ENCODE results near the gene MDM1. TPM values are rescaled to one million over a fixed set of nuclear protein-coding genes. Genes with fewer than 3 reads are reported as not detected.

Gene MDM1
- total and polyA plus RNA-seq, 2 of the 13 experiments (the other 11 are each of a cell fraction or from before 2014, with no cell fraction given): 4.6 to 15.2 TPM

DNA sequence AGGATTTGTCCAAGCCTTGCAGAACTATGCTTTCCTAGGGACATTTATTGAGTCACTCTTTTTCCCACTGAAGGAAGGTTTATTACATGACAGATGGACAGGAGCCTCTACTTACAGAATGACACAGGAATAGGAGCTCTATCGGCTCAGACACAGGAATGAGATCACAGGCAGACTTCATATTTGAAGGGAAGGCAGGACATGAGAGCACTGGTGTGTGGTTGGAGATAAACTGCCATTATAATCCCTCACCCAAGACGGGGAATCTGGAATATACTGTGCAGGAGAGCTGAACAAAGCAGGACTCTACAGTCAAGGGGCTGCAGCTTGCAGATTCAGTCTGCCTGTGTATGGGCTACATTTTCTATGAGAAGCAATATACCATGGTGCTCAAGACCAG is 51.9 kb downstream of the MDM1 start (continued):
- TF ChIP-seq, protein P1, sequence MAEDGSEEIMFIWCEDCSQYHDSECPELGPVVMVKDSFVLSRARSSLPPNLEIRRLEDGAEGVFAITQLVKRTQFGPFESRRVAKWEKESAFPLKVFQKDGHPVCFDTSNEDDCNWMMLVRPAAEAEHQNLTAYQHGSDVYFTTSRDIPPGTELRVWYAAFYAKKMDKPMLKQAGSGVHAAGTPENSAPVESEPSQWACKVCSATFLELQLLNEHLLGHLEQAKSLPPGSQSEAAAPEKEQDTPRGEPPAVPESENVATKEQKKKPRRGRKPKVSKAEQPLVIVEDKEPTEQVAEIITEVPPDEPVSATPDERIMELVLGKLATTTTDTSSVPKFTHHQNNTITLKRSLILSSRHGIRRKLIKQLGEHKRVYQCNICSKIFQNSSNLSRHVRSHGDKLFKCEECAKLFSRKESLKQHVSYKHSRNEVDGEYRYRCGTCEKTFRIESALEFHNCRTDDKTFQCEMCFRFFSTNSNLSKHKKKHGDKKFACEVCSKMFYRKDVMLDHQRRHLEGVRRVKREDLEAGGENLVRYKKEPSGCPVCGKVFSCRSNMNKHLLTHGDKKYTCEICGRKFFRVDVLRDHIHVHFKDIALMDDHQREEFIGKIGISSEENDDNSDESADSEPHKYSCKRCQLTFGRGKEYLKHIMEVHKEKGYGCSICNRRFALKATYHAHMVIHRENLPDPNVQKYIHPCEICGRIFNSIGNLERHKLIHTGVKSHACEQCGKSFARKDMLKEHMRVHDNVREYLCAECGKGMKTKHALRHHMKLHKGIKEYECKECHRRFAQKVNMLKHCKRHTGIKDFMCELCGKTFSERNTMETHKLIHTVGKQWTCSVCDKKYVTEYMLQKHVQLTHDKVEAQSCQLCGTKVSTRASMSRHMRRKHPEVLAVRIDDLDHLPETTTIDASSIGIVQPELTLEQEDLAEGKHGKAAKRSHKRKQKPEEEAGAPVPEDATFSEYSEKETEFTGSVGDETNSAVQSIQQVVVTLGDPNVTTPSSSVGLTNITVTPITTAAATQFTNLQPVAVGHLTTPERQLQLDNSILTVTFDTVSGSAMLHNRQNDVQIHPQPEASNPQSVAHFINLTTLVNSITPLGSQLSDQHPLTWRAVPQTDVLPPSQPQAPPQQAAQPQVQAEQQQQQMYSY (CRISPR knock-in tag; IDR thresholded peaks at IDR 0.05): no peak
- TF ChIP-seq, protein P2, sequence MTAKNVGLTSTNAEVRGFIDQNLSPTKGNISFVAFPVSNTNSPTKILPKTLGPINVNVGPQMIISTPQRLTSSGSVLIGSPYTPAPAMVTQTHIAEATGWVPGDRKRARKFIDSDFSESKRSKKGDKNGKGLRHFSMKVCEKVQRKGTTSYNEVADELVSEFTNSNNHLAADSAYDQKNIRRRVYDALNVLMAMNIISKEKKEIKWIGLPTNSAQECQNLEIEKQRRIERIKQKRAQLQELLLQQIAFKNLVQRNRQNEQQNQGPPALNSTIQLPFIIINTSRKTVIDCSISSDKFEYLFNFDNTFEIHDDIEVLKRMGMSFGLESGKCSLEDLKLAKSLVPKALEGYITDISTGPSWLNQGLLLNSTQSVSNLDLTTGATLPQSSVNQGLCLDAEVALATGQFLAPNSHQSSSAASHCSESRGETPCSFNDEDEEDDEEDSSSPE (CRISPR knock-in tag; IDR thresholded peaks at IDR 0.05): no peak
- TF ChIP-seq CCDC6 (CRISPR knock-in tag; IDR thresholded peaks at IDR 0.05): no peak

DNA sequence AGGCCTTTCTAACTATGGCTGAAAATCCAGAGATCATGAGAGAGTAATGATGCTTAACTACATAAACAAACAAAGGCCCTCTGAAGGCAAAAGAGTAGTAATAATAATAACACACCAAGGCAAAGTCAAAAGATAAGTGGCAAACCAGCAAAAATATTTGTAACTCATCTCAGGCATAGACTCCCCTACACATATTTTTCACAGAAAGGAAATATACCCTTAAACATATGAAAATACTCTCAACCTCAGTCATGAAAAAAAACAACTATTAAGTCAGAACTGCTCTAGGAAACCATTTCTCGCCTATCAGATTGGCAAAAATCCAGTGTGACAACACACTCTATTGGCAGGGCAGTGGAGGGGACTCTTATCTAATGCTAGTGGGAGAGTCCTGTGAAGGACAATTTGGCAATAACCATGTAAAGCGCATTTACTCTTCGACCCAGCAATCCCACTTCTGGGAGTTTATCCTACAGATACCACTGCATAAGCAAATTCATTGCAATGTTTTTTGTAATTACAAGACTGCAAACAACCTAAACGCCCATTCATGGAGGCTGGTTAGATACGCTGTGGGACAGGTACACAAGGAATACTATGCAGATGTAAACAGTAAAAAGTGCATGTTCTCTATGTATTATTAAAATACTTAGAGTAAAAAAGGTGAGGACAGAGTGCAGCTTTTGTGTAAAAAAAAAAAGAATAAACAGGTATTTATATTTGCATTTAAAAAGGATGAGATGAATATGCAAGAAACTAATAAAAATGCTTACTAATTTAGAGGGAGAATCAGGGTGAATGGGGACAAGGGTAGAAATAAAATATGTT is 52.7 kb downstream of the MDM1 start:
- in situ Hi-C loops (cut with HindIII; ENCODE audit: extremely low pct_ligation_motif_present, low pct_unique_long_range_greater_than_20kb) (no loop called here), intact Hi-C loops (cut with micrococcal nuclease; ENCODE audit: unreplicated experiment) (no loop called here)
- Histone ChIP-seq H3K9ac (ENCODE audit: insufficient read depth, low read depth, low read length) (no peak overlapping the region), H3K27me3 (ENCODE audit: control insufficient read depth in 1 of 2, insufficient read depth in 2 of 2, low read length in 2 of 2) (0 out of 5 replicates have a peak, but pooled peaks cover 0 to 2% of the 10 kb centered on the region in 2 experiments), H3K27ac (ENCODE audit: extremely low read length, insufficient read depth, low read length) (no peak overlapping the region), H3K79me2 (ENCODE audit: insufficient read depth, low read length) (no peaks in the 10 kb centered on the region), H3K4me2 (ENCODE audit: low read depth, low read length) (no peak overlapping the region), H3K36me3 (replicated peaks in 1 of 2; ENCODE audit: control insufficient read depth in 1 of 2, insufficient read depth in 2 of 2, low read length in 2 of 2) (no peaks in the 10 kb centered on the region), H2AFZ (ENCODE audit: low read length) (no peak overlapping the region), H3K9me3 (ENCODE audit: low read length) (no peaks in the 10 kb centered on the region), H3K4me1 (ENCODE audit: insufficient read depth, low read length) (no peaks in the 10 kb centered on the region), H4K20me1 (ENCODE audit: insufficient read depth, low read length) (no peaks in the 10 kb centered on the region), H3K4me3 (replicated peaks in 1 of 3; ENCODE audit: insufficient read depth in 1 of 3, low read depth in 2 of 3, low read length in 3 of 3) (no peak overlapping the region)
- TF ChIP-seq ZNF124 (CRISPR knock-in tag; IDR thresholded peaks at IDR 0.05): no peak
- no peak for TF ChIP-seq ZNF790 (CRISPR knock-in tag; IDR thresholded peaks at IDR 0.05; ENCODE audit: borderline replicate concordance)
- TF ChIP-seq ZNF570 (CRISPR knock-in tag; IDR thresholded peaks at IDR 0.05; ENCODE audit: borderline replicate concordance): no peak
- WGBS (ENCODE audit: low lambda C conversion rate): 23% methylated on average over 4 of the region's 5 CpGs
- ATAC-seq (no peak), FAIRE-seq (no peak), DNase-seq (ENCODE audit: low spot score) (peak; percentile 5)
- no TSS peak for BruUV-seq (replicated peaks)
- POLR2A ChIA-PET: no interaction called here
- CTCF ChIA-PET (ENCODE audit: low intra/inter-chr PET ratio, low total read pairs): no interaction called here
